NCI-H2107 (cell line): ENCODE results near the gene KCP.

Experiments used
- DNase-seq: peaks from one replicate; lab custom pipeline; 2025; lab: John Stamatoyannopoulos, UW

The KCP gene

GRCh38 chr7:128840326-128841170 is 70.0 kb downstream of the KCP start:
- no peak for DNase-seq

- DNase-seq = no peak
Measured at GRCh38 chr7:128839751-128840177, 70.7 kb downstream of the KCP start.

GRCh38 chr7:128838981-128839731 is 71.4 kb downstream of the KCP start:
- no peak for DNase-seq

- no peak for DNase-seq
Measured at GRCh38 chr7:128838109-128838779, 72.3 kb downstream of the KCP start.

GRCh38 chr7:128837521-128837921 is 73.0 kb downstream of the KCP start:
- DNase-seq = no peak

GRCh38 chr7:128836729-128837348 is 73.7 kb downstream of the KCP start:
- DNase-seq = no peak

- DNase-seq = no peak
Measured at GRCh38 chr7:128835790-128836641, 74.5 kb downstream of the KCP start.

- DNase-seq = no peak
Measured at GRCh38 chr7:128835231-128835751, 75.2 kb downstream of the KCP start.

GRCh38 chr7:128833946-128834325 is 76.6 kb downstream of the KCP start:
- DNase-seq = no peak

GRCh38 chr7:128833148-128833945 is 77.2 kb downstream of the KCP start:
- no peak for DNase-seq

- no peak for DNase-seq
Measured at GRCh38 chr7:128832880-128833147, 77.7 kb downstream of the KCP start.

- no peak for DNase-seq
Measured at GRCh38 chr7:128831994-128832879, 78.3 kb downstream of the KCP start.

- no peak for DNase-seq
Measured at GRCh38 chr7:128831178-128831993, 79.1 kb downstream of the KCP start.

GRCh38 chr7:128830231-128831177 is 80.0 kb downstream of the KCP start, which contains the start of gene FLNC:
TSS of gene FLNC (plus strand) at chr7:128830406. CDS start at chr7:128830638, 232 bp downstream.
- DNase-seq = no peak

- no peak for DNase-seq
Measured at GRCh38 chr7:128829391-128830166, 80.9 kb downstream of the KCP start.

GRCh38 chr7:128827971-128828711 is 82.4 kb downstream of the KCP start:
- DNase-seq = no peak
